HG02970 (cell line): ENCODE data around the gene METTL23.

Experiments used
- ATAC-seq: cut with Tn5 transposase; IDR thresholded peaks from one replicate; pipeline ENCODE4 v1.9.1; 2021; ENCODE audit warnings: mild to moderate bottlenecking, moderate library complexity, moderate number of reproducible peaks; ENCODE audit not compliant: unreplicated experiment, low FRiP score

METTL23 gene

DNA sequence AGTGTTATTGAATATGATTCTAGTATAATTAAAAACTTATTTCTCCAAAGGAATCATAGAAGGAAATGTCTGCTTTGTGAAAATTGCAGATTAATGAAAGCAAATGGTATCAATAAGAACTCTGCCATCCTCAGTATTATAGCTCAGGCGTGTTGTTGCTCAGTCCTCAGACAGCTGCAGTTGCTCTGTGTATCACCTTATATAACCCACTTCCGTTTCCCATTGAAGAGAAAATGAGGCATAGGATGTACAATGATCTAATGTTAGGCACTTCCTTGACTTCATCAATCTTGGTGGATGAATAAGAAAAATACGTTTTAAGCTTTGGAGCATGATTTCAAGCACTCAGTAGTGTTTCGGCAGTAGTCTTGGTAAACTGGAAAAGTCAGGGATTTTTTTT, 25.4 kb downstream of the METTL23 start:
- no peak for ATAC-seq

DNA sequence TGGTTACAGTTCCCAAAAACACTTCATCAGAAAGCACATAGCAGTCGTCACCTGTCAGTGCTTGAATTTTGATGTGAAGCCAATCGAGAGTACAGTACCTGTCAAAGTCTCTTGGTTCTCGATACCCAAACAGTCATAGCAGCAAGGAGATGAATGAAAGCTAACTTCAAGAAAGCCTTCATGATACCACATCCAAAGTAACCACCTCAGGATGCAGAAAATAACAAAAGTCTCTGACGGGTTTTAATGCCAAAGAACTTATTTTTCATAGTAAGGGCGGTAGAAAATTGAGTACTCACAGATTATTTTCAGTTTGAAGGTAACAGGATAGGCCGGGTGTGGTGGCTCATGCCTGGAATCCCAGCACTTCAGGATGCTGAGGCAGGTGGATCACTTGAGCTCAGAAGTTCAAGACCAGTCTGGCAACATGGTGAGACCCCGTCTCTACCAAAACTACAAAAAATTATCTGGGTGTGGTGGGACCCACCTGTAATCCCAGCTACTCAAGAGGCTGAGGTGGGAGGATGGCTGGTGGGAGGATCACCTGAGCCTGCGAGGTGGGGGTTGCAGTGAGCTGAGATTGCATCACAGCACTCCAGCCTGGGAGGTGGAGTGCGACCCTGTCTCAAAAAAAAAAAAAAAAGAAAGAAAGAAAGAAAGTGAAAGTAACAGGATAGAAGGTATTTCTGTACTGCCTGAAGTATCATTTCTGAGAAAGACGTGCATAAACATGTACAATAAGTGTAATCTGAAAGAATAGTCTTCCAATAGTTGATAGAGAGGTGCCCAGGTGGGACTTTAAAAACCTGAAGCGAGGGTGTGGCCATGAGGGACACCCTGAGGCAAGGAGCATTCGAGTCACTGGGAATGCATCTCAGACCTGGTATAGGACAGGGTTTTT, 26.7 kb downstream of the METTL23 start:
- ATAC-seq, result no peak

DNA sequence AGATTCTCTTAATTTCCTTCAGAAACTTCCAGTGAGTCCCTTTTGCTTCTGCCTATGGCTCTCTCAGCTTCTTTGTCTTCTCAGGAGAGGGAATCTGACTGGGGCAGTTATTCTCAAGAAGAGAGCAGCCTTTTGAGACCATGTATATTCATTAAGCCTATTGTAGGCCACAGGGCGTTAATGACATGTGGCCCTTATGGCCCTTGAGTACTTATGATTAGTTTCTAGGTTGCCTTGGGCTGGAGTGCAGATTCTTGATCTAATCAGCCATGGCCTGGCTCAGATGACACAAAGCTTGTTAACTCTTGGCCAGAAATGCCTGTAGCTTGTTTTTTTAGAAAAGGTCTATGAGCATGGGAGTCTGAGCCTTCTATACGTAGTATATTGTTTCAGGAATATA, 28.6 kb downstream of the METTL23 start:
- ATAC-seq, result no peak

DNA sequence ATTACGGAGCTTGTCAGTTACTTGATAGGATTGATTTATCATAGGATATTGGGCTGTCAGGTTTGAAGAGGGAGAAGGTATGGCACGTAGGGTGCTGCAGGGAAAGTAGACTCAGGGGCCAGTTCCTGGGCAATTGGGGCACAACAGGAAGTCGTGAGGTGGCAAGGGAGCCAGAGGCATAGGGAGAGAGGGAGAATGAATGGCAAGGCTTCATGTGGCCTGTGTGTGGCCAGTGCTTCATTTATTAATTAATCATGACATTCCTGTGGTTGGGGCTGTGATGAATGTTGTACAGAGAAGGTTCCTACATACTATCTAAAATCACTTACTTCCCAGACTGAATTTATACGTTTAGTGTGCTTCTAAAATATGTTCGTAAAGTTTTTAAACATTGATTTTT, 30.6 kb downstream of the METTL23 start:
- ATAC-seq, result no peak

DNA sequence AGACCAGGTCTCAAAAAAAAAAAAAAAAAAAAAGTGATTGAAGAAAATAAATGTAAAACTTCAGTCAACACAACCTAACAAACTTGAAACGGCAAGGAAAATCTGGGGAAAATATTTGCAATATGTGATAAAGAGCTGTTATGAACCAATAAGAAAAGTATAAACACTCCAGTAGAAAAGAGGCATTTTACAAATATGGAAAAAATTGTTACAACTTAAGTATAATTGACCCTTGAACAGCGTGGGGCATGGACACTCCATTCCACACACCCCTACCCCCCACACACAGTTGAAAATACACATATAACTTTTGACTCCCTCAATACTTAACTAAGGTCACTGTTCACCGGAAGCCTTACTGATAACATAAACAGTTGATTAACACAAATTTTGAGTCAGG, 31.9 kb downstream of the METTL23 start:
- ATAC-seq, result no peak

DNA sequence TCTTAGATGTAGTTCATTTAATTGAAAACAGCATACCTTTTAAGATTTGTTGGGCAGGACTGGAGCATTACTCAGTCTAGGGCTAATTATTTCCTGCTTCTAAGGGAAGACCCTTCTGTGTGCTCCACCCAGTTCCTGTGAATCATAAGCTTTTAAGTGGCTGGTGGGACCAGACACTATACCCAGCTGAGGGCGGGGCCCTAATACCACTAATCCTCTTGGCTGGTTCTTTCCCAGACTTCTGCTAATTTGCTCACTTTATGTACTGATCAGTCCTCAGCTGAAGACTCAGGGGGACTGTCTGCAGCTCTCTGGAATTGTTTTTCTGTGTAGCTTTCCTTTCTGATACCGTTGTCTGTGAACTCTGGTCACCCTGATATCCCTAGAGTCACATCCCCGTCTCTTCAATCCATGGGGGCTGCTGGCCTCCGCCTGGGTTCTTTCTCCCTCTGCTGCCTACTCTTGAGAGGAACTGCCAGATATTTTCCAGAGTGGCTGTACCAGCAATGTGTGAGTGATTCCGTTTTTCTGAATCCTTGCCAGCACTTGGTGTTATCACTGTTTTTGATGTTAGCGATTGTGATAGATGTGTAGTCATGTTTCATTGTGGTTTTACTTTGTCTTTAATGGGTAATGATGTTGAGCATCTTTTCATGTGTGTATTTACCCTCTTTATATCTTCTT, 46.3 kb downstream of the METTL23 start:
- no peak for ATAC-seq

DNA sequence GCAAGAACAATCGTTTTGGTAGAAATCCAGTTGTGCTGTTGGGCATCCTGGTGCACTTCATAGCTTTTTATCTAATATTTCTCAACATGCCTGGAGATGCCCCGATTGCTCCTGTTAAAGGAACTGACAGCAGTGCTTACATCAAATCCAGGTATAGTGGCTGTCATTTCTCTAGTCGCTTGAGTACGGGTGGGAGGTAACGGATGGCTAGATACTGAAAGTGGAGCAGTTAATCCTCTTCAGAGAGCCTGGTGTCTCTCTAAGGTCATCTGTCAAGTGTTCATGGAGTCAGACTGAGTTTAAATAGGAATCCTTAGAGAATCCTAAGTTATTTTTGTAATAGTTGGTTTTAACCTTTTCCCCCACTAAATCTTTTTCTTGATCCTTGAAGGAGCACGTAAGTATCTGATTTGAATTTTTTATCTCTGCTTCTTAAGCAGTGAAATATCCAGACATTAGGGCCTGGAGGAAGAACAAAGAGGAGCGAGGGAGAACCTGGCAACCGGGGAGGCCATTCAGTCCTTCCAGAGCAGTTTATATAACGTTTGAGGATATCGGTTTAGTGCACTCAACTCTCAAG, 48.5 kb downstream of the METTL23 start:
- no peak for ATAC-seq

DNA sequence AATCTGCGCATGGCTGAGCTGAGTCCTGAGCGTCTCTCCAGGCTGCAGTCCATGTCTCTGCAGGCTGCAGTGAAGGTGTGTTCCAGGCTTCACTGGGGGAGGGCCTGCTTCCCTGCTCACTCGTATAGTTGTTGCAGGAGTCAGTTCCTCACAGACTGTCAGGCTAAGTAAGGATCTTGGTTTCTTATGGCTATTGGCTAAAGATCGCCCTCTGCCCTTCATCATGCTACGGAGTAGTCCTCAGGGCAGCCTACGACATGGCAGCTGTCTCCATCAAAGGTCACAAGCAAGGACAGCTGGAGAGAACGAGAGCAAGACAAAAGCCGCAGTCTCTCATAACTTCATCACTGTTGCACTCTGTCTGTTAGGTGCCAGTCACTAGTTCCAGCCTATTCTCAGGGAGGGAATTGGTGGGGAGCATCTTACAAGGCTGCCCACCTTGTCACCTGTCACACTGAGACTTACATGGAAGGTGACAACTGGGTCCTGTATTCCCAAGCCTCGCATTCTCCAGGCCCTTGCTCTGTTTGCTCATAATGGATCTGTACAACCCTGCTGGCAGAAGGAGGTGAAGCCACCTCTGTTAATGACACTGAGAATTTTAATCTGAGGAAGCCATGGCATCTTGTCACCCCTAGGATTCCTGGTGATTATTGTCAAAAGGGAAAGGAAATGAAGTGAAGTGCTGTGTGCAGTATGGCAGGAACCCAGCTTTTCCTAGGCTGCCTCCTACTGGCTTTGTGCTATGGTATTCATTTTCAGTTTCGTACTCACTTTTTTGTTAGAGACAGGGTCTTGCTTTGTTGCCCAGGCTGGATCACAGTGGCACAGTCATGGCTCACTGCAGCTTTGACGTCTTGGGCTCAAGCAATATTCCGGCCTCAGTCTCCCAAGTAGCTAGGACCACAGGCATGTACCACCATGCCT, 54.7 kb downstream of the METTL23 start:
- no peak for ATAC-seq

DNA sequence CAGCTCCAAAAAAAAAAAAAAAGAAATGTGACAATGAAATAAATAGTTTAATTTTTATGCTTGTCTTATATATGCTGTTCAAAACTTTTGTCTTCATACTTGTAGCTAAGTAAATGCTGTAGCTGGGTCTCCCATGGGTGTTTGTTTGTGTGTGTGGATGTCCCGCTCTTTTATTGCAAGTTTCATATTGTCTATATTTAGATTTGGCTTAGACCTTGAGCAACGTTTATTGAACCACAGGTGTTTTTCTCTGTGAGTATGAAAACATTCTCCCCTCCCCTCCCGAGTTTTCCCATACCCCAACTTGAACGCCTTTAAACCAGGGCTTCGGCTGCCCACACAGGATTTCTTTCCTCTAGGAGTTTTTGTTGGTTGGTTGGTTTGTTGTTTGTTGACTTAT, 56.5 kb downstream of the METTL23 start:
- no peak for ATAC-seq
